Activated CD8-positive, alpha-beta T cell treated with anti-CD3 and anti-CD28 coated beads for 36 hours (primary cell): ENCODE data around the gene GNB1L. TPM values are rescaled to one million over a fixed set of nuclear protein-coding genes. Genes with fewer than 3 reads are reported as not detected.
A peak's percentile ranks its signal among the peaks of the same experiment; 100 is the strongest.

Source experiments
- ATAC-seq: fragments of 200-7000 bp; cut with Tn5 transposase; one replicate; pipeline ENCODE4 v1.10.0; 2021; ENCODE audit warnings: mild to moderate bottlenecking, moderate library complexity
- CTCF ChIA-PET: fragments of 350-600 bp; sonication (Branson Sonifier 250); formaldehyde crosslinking; loops from one replicate; lab custom pipeline; 2021; ENCODE audit warnings: antibody characterized with exemption; lab: Charles Lee
- POLR2A ChIA-PET: fragments of 350-600 bp; sonication (Branson Sonifier 250); formaldehyde crosslinking; loops from one replicate; lab custom pipeline; 2021; ENCODE audit warnings: antibody characterized with exemption; lab: Charles Lee
- DNase-seq: peaks from one replicate; pipeline ENCODE4 v3.0.0-alpha.2; 2020
- H3K27ac Mint-ChIP-seq: one replicate; pipeline ENCODE4 v1.8.0; 2021; ENCODE audit warnings: mild to moderate bottlenecking, mixed read lengths
- H3K27me3 Mint-ChIP-seq: one replicate; pipeline ENCODE4 v1.8.0; 2021; ENCODE audit warnings: mixed read lengths
- H3K36me3 Mint-ChIP-seq: one replicate; pipeline ENCODE4 v1.8.0; 2021; ENCODE audit warnings: low read depth, mixed read lengths
- H3K4me1 Mint-ChIP-seq: one replicate; pipeline ENCODE4 v1.8.0; 2021; ENCODE audit warnings: low read depth, mixed read lengths
- H3K4me3 Mint-ChIP-seq: one replicate; pipeline ENCODE4 v1.8.0; 2021; ENCODE audit warnings: mild to moderate bottlenecking, moderate library complexity, mixed read lengths
- H3K9me3 Mint-ChIP-seq: one replicate; pipeline ENCODE4 v1.8.0; 2021; ENCODE audit warnings: mixed read lengths
- intact Hi-C: fragments of 100-400 bp; cut with micrococcal nuclease; formaldehyde crosslinking; loops from one replicate; pipeline ENCODE4 v1.10.0; 2022
- total RNA-seq, 2 experiments: library from RNA; stranded (reverse); gene quantifications; one replicate each; pipeline ENCODE4 v1.2.3, GENCODE V29; 2021
- TF ChIP-seq, protein P1 (sequence below): fragments of 200-600 bp; IDR thresholded peaks from one replicate; pipeline ENCODE4 v1.8.0; 2022; ENCODE audit warnings: antibody characterized with exemption, mild to moderate bottlenecking

Gene GNB1L, protein sequence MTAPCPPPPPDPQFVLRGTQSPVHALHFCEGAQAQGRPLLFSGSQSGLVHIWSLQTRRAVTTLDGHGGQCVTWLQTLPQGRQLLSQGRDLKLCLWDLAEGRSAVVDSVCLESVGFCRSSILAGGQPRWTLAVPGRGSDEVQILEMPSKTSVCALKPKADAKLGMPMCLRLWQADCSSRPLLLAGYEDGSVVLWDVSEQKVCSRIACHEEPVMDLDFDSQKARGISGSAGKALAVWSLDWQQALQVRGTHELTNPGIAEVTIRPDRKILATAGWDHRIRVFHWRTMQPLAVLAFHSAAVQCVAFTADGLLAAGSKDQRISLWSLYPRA
- 10 to 100 TPM; 16.2 to 17.4 TPM for total RNA-seq

DNA sequence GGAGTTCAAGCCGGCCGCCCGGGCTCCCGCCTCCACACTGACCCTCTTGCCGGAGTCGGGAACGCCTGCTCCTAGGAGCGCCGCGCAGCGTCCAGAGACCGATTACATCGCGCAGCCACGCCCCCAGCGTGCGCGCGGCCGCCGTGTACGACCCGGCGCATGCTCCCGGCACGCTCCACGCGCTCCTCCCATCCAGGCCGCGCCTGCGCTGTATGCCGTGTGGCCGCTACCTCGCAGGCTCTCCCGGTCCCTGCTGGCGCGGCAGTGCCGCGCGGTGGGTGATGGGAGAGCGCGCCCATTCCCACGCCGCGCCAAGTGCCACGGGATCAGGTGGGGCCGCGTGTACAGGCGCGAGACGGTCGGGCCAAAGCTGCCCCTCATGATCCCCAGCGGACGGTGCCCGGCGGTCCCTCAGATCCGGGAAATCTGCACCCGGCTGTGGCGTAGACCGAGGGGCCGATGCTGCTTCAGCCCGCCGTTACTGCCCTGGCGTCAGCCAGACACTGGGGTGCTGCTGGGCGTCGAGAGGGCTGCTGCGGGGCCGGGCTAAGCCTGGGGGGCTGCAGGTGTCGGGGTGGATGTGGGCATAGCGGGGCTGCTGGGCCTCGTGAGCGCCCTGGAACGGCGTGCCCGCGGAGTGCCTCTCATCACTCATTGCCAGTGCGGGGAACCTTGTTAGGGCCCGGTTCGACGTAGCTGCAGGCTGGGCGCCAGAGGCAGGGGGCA lies at the start of gene GNB1L, which contains the start of gene RTL10:
GNB1L (minus strand) TSS at position 97 of the 726 bp plus-strand sequence. CDS start 33,519 bp downstream, outside the sequence.
RTL10 (minus strand) TSS at position 97 of the 726 bp plus-strand sequence. CDS start 2,613 bp downstream, outside the sequence.
- peak within 1 kb of the TSS; percentile 96 for H3K4me3 Mint-ChIP-seq
- no peaks in the 10 kb centered on the region for H3K9me3 Mint-ChIP-seq
- ATAC-seq (peak; percentile 92), DNase-seq (peak; percentile 96)
- POLR2A ChIA-PET, result interaction anchor here (0.6 to 3.7 kb wide), 13 partner anchors 10 to 654 kb away, joined by 3 to 96 read pairs (median 5); partner anchors contain the start of genes COMT and TXNRD2
- no peaks in the 10 kb centered on the region for H3K27me3 Mint-ChIP-seq
- peaks cover 59% of the 10 kb centered on the region for H3K4me1 Mint-ChIP-seq
- peaks cover 53% of the 10 kb centered on the region for H3K36me3 Mint-ChIP-seq
- TF ChIP-seq, protein P1, sequence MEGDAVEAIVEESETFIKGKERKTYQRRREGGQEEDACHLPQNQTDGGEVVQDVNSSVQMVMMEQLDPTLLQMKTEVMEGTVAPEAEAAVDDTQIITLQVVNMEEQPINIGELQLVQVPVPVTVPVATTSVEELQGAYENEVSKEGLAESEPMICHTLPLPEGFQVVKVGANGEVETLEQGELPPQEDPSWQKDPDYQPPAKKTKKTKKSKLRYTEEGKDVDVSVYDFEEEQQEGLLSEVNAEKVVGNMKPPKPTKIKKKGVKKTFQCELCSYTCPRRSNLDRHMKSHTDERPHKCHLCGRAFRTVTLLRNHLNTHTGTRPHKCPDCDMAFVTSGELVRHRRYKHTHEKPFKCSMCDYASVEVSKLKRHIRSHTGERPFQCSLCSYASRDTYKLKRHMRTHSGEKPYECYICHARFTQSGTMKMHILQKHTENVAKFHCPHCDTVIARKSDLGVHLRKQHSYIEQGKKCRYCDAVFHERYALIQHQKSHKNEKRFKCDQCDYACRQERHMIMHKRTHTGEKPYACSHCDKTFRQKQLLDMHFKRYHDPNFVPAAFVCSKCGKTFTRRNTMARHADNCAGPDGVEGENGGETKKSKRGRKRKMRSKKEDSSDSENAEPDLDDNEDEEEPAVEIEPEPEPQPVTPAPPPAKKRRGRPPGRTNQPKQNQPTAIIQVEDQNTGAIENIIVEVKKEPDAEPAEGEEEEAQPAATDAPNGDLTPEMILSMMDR, result no peak
- CTCF ChIA-PET, result interaction anchor here (0.7 to 2.1 kb wide), 9 partner anchors 30 to 125 kb away, joined by 3 to 8 read pairs (median 5); no protein-coding TSS in a partner anchor
- peak within 1 kb of the TSS; percentile 98 for H3K27ac Mint-ChIP-seq
- intact Hi-C loops, result loop anchor here (5.0 kb wide), 1 partner anchor 37 kb away; no protein-coding TSS in a partner anchor

DNA sequence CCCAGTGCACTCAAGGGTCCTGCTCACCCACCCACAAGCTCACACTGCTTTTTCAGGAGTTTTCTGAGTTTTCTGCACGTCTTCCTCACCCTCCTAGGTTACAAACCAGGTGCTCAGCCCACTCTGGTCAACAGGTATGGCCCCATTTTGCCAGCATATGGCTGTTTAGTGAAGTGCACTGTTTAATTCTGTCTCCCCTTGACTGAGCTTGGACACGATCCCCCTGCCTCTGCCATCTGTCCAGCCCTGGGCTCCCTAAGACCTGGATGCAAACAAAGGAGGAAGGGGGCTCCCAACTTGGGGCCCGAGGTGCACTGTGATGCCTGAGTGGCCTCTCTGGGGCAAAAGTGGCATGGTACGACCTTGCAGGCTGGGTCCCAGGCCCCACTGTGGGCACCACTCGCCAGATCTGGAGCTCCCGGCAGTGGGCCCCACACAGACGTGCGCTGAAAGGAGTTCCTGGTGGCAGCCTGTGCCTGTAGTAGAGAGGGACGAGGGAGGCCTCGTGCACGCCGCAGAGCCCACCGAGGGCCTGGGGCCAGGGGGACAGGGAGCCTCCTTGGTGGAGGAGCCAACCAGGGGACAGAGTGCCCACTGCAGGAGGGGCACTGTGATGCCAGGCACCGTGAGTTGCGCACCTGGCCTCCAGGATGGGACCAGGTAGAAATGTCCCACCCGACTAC lies 49.6 kb upstream of the GNB1L start:
- CTCF ChIA-PET, result interaction anchor here (0.7 to 2.5 kb wide), 2 partner anchors 44 to 173 kb away, joined by 3 to 12 read pairs; no protein-coding TSS in a partner anchor
- no peak overlapping the region for H3K4me3 Mint-ChIP-seq
- no peak overlapping the region for H3K27ac Mint-ChIP-seq
- POLR2A ChIA-PET, result interaction anchor here (1.0 to 1.4 kb wide), 2 partner anchors 8 to 12 kb away, joined by 5 read pairs; no protein-coding TSS in a partner anchor
- H3K9me3 Mint-ChIP-seq, result no peaks in the 10 kb centered on the region
- DNase-seq (no peak), ATAC-seq (no peak)
- H3K36me3 Mint-ChIP-seq, result peaks cover 1% of the 10 kb centered on the region
- H3K27me3 Mint-ChIP-seq, result no peaks in the 10 kb centered on the region
- TF ChIP-seq, protein P1, result no peak
- intact Hi-C loops, result no loop called here
- peaks cover under 1% of the 10 kb centered on the region for H3K4me1 Mint-ChIP-seq

DNA sequence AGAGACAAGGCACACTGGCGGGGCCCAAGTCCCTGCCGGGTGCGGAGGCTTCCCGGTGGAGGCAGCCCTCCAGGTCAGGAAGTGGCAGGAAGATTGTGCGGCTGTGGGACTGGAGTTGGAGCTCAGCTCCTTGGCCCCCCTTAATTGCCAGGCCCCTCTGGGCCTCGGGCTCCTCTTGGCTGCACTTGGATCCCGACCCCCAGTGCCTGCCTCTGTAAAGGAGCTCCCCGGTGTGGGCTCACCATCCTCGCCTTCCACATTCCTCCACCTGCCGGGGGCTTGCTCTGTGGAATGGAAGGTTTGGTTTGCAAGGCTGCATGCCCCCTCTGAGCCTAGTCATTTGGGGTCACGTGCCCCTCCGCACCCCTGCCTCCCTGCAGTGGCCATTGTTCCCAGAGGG lies 48.8 kb upstream of the GNB1L start:
- Mint-ChIP-seq H3K4me3 (no peak overlapping the region), H3K27ac (no peak overlapping the region), H3K4me1 (no peaks in the 10 kb centered on the region), H3K9me3 (no peaks in the 10 kb centered on the region), H3K36me3 (peaks cover under 1% of the 10 kb centered on the region), H3K27me3 (no peaks in the 10 kb centered on the region)
- ATAC-seq, result no peak
- CTCF ChIA-PET, result interaction anchor here (1.0 kb wide), 1 partner anchor 179 kb away, joined by 3 read pairs; no protein-coding TSS in a partner anchor
- TF ChIP-seq, protein P1, result no peak
- no peak for DNase-seq
- POLR2A ChIA-PET, result interaction anchor here (0.7 to 1.4 kb wide), 2 partner anchors 11 to 28 kb away, joined by 3 to 5 read pairs; no protein-coding TSS in a partner anchor
- intact Hi-C loops, result no loop called here

DNA sequence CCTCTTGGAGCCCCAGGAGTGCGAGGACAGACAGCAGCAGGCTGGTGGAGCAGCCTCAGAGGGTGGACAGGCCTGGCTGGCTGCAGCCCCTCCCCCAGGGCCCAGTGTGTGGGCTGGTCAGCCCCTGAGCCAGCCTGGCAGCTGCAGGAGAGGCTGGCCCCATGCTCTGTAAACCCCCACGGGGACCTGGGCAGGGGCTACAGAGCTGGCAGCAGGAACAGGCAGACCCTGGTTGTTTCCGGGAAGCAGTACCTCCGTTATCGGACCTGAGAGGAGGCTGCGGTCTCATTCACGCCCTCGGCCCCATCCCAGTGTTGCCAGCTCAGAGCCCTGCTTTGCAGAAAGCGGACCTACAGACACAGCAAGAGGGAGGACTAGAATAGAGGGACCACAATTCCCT lies 48.4 kb upstream of the GNB1L start:
- CTCF ChIA-PET, result interaction anchor here (1.0 to 1.5 kb wide), 2 partner anchors 9 to 179 kb away, joined by 3 read pairs; no protein-coding TSS in a partner anchor
- ATAC-seq (no peak), DNase-seq (no peak)
- TF ChIP-seq, protein P1, result no peak
- H3K27ac Mint-ChIP-seq, result no peak overlapping the region
- no peaks in the 10 kb centered on the region for H3K27me3 Mint-ChIP-seq
- H3K9me3 Mint-ChIP-seq, result no peaks in the 10 kb centered on the region
- POLR2A ChIA-PET, result interaction anchor here (0.7 to 1.0 kb wide), 2 partner anchors 28 to 38 kb away, joined by 3 read pairs; partner anchors contain the start of genes COMT and TXNRD2
- H3K36me3 Mint-ChIP-seq, result no peaks in the 10 kb centered on the region
- intact Hi-C loops, result no loop called here
- no peak overlapping the region for H3K4me3 Mint-ChIP-seq
- no peaks in the 10 kb centered on the region for H3K4me1 Mint-ChIP-seq
